ENCODE results near the gene CMBL.
"Not testable (repeated sequence)": the region's sequence is repeated elsewhere in the genome, so short reads cannot be mapped to it uniquely, and the experiment has no call there.

CMBL gene

DNA sequence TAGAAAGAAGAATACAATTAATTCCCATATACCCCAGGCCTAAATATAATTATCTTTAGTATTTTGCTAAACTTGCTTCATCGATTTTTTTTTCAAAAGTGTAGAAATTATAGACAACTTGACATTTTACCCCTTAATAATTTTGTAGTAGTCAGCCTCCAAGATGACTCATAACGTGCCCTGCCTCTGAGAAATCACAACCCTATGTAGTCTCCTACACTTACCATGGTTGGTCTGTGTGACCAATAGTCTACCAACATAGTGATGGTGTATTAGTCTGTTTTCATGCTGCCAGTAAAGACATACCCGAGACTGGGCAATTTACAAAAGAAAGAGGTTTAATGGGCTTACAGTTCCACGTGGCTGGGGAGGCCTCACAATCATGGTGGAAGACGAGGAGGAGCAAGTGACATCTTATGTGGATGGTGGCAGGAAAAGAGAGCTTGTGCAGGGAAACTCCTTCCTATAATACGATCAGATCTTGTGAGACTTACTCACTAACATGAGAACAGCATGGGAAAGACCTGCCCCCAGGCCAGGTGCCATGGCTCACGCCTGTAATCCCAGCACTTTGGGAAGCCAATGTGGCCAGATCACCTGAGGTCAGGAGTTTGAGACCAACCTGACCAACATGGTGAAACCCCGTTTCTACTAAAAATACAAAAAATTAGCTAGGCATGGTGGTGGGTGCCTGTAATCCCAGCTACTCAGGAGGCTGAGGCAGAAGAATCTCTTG lies 3.3 kb upstream of the CMBL start:
- not testable (repeated sequence) for H3K4me3 ChIP-seq (ENCODE audit: low read depth, low read length)

GRCh38 chr5:10310066-10310779 lies 2.5 kb upstream of the CMBL start:
- H3K4me3 ChIP-seq (ENCODE audit: low read depth, low read length), result no peak overlapping the region

DNA sequence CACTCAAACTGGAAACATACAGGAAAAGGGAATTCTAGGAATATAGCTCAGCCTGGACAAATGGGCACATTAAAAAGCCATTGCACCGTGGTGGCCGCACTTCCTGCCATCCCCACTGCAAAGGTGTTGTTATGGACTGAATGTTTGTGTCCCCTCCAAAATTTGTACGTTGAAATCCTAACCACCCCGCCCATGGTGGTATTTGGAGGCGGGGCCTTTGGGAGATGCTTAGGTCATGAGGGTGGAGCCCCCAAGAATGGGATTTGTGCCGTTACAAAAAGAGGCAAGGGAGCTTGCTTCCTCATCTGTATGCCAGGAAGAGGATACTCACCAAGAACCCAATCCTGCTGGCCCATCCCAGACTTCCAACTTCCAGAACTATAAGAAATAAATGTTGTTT lies 1.1 kb upstream of the CMBL start:
- no peak overlapping the region for H3K4me3 ChIP-seq (ENCODE audit: low read depth, low read length)

- H3K4me3 ChIP-seq (ENCODE audit: low read depth, low read length), result peak overlapping the region; percentile 70
These were observed 896 bp downstream of the CMBL start for GRCh38 chr5:10306806-10307205.

- H3K4me3 ChIP-seq (ENCODE audit: low read depth, low read length), result no peak overlapping the region
These were observed 1.6 kb downstream of the CMBL start for GRCh38 chr5:10306114-10306513.

DNA sequence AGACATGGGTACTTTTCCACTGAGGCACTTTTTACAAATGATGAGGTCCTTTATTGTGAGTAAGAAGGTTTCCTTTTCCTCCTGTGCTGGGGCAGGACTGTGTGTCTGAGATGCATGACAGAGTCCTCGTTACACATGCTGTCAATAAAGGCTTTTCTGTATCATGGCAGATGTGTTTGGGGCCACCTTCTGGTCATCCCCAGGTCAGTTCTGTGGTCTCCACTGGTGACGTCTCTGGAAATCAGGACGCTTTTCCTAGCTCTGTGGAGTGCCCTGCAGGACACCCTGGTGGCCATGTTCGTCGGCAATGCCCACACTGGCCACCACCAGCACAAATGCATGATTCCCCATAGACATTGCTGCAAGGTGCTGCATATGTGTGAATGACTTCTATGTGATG lies 2.8 kb downstream of the CMBL start:
- no peak overlapping the region for H3K4me3 ChIP-seq (ENCODE audit: low read depth, low read length)

GRCh38 chr5:10303699-10304170 lies 4.0 kb downstream of the CMBL start:
- no peak overlapping the region for H3K4me3 ChIP-seq (ENCODE audit: low read depth, low read length)

DNA sequence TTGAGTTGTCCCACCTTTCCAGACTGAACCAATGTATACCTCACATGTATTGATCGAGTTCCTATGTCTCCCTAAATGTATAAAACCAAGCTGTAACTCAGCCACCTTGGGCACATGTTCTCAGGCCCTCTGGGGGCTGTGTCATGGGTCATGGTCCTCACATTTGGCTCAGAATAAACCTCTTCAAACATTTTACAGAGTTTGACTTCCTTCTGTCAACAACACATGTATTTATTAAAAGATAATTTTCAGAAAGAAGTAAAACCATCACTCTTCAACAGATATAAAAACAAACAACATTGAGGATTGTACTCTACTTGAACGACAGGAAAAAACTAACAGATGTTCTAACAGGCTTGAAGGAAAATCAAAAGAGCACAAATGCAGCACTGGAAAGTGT lies 4.5 kb downstream of the CMBL start:
- no peak overlapping the region for H3K4me3 ChIP-seq (ENCODE audit: low read depth, low read length)

DNA sequence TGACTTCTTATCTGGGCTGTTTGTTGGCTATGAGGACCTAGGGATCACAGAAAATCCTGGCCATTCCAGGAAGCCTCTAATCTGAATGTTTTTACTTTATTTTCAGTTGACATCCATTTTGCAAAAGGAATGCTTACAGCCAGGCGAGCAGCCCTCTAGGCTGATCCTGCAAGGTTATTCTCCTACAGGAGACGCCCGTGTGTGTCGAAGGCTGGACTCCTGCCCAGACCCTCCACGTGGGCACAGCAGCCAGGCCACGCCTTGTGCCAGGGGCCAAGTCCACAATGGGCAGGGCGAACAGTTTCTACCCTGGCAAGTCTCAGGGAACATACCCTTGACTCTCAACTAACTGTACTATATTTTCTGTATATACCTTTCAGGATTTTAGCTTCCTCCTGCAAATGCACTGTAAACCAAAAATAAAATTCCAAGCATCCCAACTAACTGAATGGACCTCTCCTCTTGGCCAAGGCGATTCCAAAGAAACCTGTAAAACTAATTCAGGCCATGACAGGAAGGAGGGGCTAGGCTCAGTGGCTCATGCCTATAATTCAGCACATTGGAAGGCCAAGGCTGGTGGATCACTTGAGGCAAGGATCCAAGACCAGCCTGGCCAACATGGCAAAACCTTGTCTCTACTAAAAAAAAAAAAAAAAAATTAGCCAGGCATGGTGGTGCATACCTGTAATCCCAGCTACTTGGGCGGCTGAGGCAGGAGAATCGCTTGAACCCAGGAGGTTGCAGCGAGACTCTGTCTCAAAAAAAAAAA lies 5.7 kb downstream of the CMBL start:
- no peak overlapping the region for H3K4me3 ChIP-seq (ENCODE audit: low read depth, low read length)

- H3K4me3 ChIP-seq (ENCODE audit: low read depth, low read length), result no peak overlapping the region
These were observed 6.4 kb downstream of the CMBL start for GRCh38 chr5:10301266-10301665.

DNA sequence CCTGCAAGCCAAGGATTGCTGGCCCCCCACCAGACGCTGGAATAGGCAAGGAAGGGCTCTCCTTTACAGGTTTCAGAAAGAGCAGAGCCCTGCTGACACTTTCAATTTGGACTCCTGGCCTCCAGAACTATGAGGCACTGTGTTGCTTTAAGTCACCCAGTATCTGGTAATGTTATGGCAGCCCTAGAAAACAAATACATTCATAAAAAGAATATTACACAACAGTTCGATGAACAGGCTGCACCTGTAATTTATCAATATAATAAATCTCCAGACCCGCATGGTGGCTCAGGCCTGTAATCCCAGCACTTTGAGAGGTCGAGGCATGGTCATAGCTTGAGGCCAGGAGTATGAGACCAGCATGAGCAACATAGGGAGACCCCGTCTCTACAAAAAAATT lies 7.5 kb downstream of the CMBL start:
- no peak overlapping the region for H3K4me3 ChIP-seq (ENCODE audit: low read depth, low read length)

GRCh38 chr5:10297646-10298204 lies 10.0 kb downstream of the CMBL start:
- no peak overlapping the region for H3K4me3 ChIP-seq (ENCODE audit: low read depth, low read length)

DNA sequence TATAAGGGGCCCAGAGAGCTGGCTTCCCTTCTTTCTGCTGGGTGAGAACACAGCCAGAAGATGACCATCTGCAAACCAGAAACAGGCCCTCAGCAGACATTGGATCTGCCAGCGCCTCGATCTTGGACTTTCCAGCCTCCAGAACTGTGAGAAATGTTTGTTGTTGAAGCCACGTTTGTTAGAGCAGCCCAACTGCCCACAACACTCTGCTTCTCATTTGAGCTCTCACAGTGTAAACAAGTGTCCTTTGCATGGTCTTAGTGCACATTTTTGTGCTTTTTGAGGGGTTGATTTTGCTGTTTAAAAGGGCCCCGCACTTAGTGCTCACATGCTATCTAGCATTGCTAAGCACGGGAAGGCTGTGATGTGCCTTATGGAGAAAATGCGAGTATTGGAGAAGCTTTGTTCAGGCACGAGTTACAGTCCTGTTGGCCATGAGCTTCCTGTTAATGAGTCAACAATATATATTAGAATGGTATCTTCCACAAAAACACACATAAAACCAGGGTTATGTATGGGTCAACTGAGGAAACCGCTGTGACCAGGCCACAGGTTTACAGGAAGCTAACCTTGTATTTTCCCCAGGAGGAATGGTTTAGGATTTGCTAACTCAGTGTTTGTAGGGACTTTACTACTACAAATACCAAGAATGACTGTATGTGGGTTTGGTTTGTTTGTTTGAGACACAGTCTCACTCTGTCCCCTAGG lies 11.9 kb downstream of the CMBL start:
- no peak overlapping the region for H3K4me3 ChIP-seq (ENCODE audit: low read depth, low read length)

GRCh38 chr5:10293907-10294662 lies 13.6 kb downstream of the CMBL start:
- H3K4me3 ChIP-seq (ENCODE audit: low read depth, low read length), result no peak overlapping the region

- no peak overlapping the region for H3K4me3 ChIP-seq (ENCODE audit: low read depth, low read length)
These were observed 15.9 kb downstream of the CMBL start for GRCh38 chr5:10291692-10292339.

DNA sequence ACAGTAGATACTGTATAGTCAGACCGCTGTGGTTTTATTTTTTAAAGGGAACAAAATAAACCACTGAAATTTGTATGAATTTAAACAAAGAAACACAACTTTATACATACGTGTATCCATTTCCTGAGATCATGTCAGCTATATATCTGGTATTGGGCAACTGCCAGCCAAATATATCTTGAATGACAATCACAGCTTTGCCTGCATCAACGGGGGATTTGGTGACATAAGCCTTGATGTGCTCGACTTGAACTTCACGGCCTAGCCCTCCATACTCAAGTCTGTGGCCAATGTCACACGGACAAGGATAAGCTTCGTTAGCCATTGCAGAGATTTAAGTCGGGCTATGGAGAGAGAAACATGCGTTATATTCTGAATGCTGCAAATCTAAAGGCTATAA lies 17.3 kb downstream of the CMBL start:
- H3K4me3 ChIP-seq (ENCODE audit: low read depth, low read length), result no peak overlapping the region

- no peak overlapping the region for H3K4me3 ChIP-seq (ENCODE audit: low read depth, low read length)
These were observed 17.7 kb downstream of the CMBL start for GRCh38 chr5:10289991-10290390.

- no peak overlapping the region for H3K4me3 ChIP-seq (ENCODE audit: low read depth, low read length)
These were observed 18.3 kb downstream of the CMBL start for GRCh38 chr5:10289353-10289752.

GRCh38 chr5:10288592-10289219 lies 19.0 kb downstream of the CMBL start:
- H3K4me3 ChIP-seq (ENCODE audit: low read depth, low read length), result no peak overlapping the region
